Measurements from ENCODE around the gene TCF3. TPM values are rescaled to one million over a fixed set of nuclear protein-coding genes. Genes with fewer than 3 reads are reported as not detected.

The TCF3 gene
- total RNA-seq, 1 donor from 2014 or later = 153 TPM

- H3K36me3 Mint-ChIP-seq (ENCODE audit: low read depth) = peaks cover 17% of the 10 kb centered on the region
- no peak overlapping the region for H3K4me3 Mint-ChIP-seq (ENCODE audit: unreplicated experiment)
- H3K27me3 Mint-ChIP-seq (ENCODE audit: low read depth) = no peaks in the 10 kb centered on the region
- H3K9me3 Mint-ChIP-seq (ENCODE audit: low read depth) = no peaks in the 10 kb centered on the region
- no peak for TF ChIP-seq CTCF (IDR thresholded peaks at IDR 0.05)
- no peak for DNase-seq (ENCODE audit: low spot score)
- no peak overlapping the region for H3K27ac Mint-ChIP-seq (ENCODE audit: unreplicated experiment)
- no peaks in the 10 kb centered on the region for H3K4me1 Mint-ChIP-seq (ENCODE audit: low read depth)
Observed at GRCh38 chr19:1580382-1580781, 72.0 kb downstream of the TCF3 start.

GRCh38 chr19:1579222-1579621, 73.2 kb downstream of the TCF3 start:
- TF ChIP-seq CTCF (IDR thresholded peaks at IDR 0.05) = no peak
- Mint-ChIP-seq H3K4me3 (ENCODE audit: unreplicated experiment) (no peak overlapping the region), H3K27me3 (ENCODE audit: low read depth) (no peaks in the 10 kb centered on the region), H3K36me3 (ENCODE audit: low read depth) (peaks cover 16% of the 10 kb centered on the region), H3K9me3 (ENCODE audit: low read depth) (no peaks in the 10 kb centered on the region), H3K27ac (ENCODE audit: unreplicated experiment) (no peak overlapping the region), H3K4me1 (ENCODE audit: low read depth) (no peaks in the 10 kb centered on the region)
- DNase-seq (ENCODE audit: low spot score) = no peak

GRCh38 chr19:1577929-1578618, 74.3 kb downstream of the TCF3 start:
- TF ChIP-seq CTCF (IDR thresholded peaks at IDR 0.05) = no peak
- Mint-ChIP-seq H3K27me3 (ENCODE audit: low read depth) (no peaks in the 10 kb centered on the region), H3K4me1 (ENCODE audit: low read depth) (peaks cover 4% of the 10 kb centered on the region), H3K4me3 (ENCODE audit: unreplicated experiment) (no peak overlapping the region), H3K36me3 (ENCODE audit: low read depth) (peaks cover 14% of the 10 kb centered on the region), H3K9me3 (ENCODE audit: low read depth) (no peaks in the 10 kb centered on the region), H3K27ac (ENCODE audit: unreplicated experiment) (no peak overlapping the region)
- no peak for DNase-seq (ENCODE audit: low spot score)

- Mint-ChIP-seq H3K27ac (ENCODE audit: unreplicated experiment) (no peak overlapping the region), H3K9me3 (ENCODE audit: low read depth) (no peaks in the 10 kb centered on the region), H3K27me3 (ENCODE audit: low read depth) (no peaks in the 10 kb centered on the region)
Observed at GRCh38 chr19:1577090-1577928, 75.1 kb downstream of the TCF3 start.

More at GRCh38 chr19:1577090-1577928, 75.1 kb downstream of the TCF3 start:
- no peak for DNase-seq (ENCODE audit: low spot score)
- H3K36me3 Mint-ChIP-seq (ENCODE audit: low read depth) = peaks cover 14% of the 10 kb centered on the region
- no peak overlapping the region for H3K4me3 Mint-ChIP-seq (ENCODE audit: unreplicated experiment)
- peaks cover 4% of the 10 kb centered on the region for H3K4me1 Mint-ChIP-seq (ENCODE audit: low read depth)
- TF ChIP-seq CTCF (IDR thresholded peaks at IDR 0.05) = no peak

Measured in chondrocyte (in vitro differentiated cells).